GM19395 (cell line): ENCODE results near the gene GRIA3.

Source experiments
- ATAC-seq: cut with Tn5 transposase; IDR thresholded peaks from one replicate; pipeline ENCODE4 v1.9.1; 2021; ENCODE audit warnings: mild to moderate bottlenecking, moderate library complexity; ENCODE audit not compliant: unreplicated experiment

The GRIA3 gene

GRCh38 chrX:123442764-123443163 lies 258.7 kb downstream of the GRIA3 start:
- ATAC-seq, result no peak

- ATAC-seq, result no peak
These were observed 263.4 kb downstream of the GRIA3 start for GRCh38 chrX:123447506-123447905.

- ATAC-seq, result no peak
These were observed 265.3 kb downstream of the GRIA3 start for GRCh38 chrX:123449335-123449734.

GRCh38 chrX:123450222-123450621 lies 266.1 kb downstream of the GRIA3 start:
- no peak for ATAC-seq

- no peak for ATAC-seq
These were observed 270.8 kb downstream of the GRIA3 start for GRCh38 chrX:123454712-123455431.

GRCh38 chrX:123455693-123456092 lies 271.6 kb downstream of the GRIA3 start:
- ATAC-seq, result no peak

- ATAC-seq, result no peak
These were observed 280.6 kb downstream of the GRIA3 start for GRCh38 chrX:123464709-123465108.

GRCh38 chrX:123468481-123468880 lies 284.4 kb downstream of the GRIA3 start:
- ATAC-seq, result no peak

- no peak for ATAC-seq
These were observed 291.1 kb downstream of the GRIA3 start for GRCh38 chrX:123475068-123475724.

- no peak for ATAC-seq
These were observed 292.6 kb downstream of the GRIA3 start for GRCh38 chrX:123476611-123477219.

- no peak for ATAC-seq
These were observed 293.6 kb downstream of the GRIA3 start for GRCh38 chrX:123477673-123478072.

GRCh38 chrX:123481913-123482851 lies 298.1 kb downstream of the GRIA3 start:
- ATAC-seq, result no peak

GRCh38 chrX:123486297-123486696 lies 302.2 kb downstream of the GRIA3 start:
- ATAC-seq, result no peak

GRCh38 chrX:123487236-123487635 lies 303.2 kb downstream of the GRIA3 start:
- no peak for ATAC-seq

GRCh38 chrX:123487669-123488068 lies 303.6 kb downstream of the GRIA3 start:
- no peak for ATAC-seq

GRCh38 chrX:123489011-123489410 lies 304.9 kb downstream of the GRIA3 start:
- ATAC-seq, result no peak

- ATAC-seq, result no peak
These were observed 309.8 kb downstream of the GRIA3 start for GRCh38 chrX:123493857-123494256.

- no peak for ATAC-seq
These were observed 315.7 kb downstream of the GRIA3 start for GRCh38 chrX:123499787-123500186.

- no peak for ATAC-seq
These were observed 320.0 kb downstream of the GRIA3 start for GRCh38 chrX:123504047-123504446.

GRCh38 chrX:123504630-123505270 lies 320.7 kb downstream of the GRIA3 start:
- no peak for ATAC-seq
